Mucosa of descending colon (tissue), 3 donors: ENCODE data around the gene SHKBP1. TPM values are rescaled to one million over a fixed set of nuclear protein-coding genes. Genes with fewer than 3 reads are reported as not detected.

ENCODE experiments used
- ATAC-seq: fragments of 200-7000 bp; cut with Tn5 transposase; one replicate; pipeline ENCODE4 v1.9.1; 2020; ENCODE audit warnings: mild to moderate bottlenecking, moderate library complexity
- DNase-seq, 3 donors: peaks; one replicate each; pipeline ENCODE4 v3.0.0-alpha.2; 2020
- H3K36me3 ChIP-seq: fragments of 200-600 bp; one replicate; pipeline ENCODE4 v1.8.0; 2021; ENCODE audit warnings: low read depth, mild to moderate bottlenecking
- H3K4me1 ChIP-seq: fragments of 200-600 bp; one replicate; pipeline ENCODE4 v1.8.0; 2021; ENCODE audit warnings: low read depth, mild to moderate bottlenecking
- H3K4me3 ChIP-seq: fragments of 200-600 bp; one replicate; pipeline ENCODE4 v1.8.0; 2021; ENCODE audit warnings: mild to moderate bottlenecking
- H3K9me3 ChIP-seq: fragments of 200-600 bp; one replicate; pipeline ENCODE4 v1.8.0; 2021; ENCODE audit warnings: mild to moderate bottlenecking
- intact Hi-C, 2 donors: fragments of 100-400 bp; cut with DNase I in 1 of 2; cut with micrococcal nuclease in 1 of 2; formaldehyde crosslinking; loops; one replicate each; pipeline versions ENCODE4 v1.11.0 to v1.11.1; 2022; cut with DNase I, micrococcal nuclease
- total RNA-seq, 3 donors: library from RNA; stranded (reverse); fragmentation: NEBNext Ultra II Directional in 2 of 3; extraction: Animal tissue kit (Norgen Biotek cat#: 25700) in 2 of 3; gene quantifications; one replicate each; pipeline versions ENCODE4 v1.2.1 to v1.2.4, GENCODE V29; 2021 to 2023
- TF ChIP-seq, protein P1 (sequence below): fragments of 200-600 bp; IDR thresholded peaks from one replicate; pipeline ENCODE4 v1.8.0; 2022; ENCODE audit warnings: antibody characterized with exemption, mild to moderate bottlenecking
- donor health status: DM: no; HTN: no; CAD: no; lungs with moderate emphysema.
- donor health status: DM: no; HTN: no; CAD: no.
- donor health status: DM: no; HTN: yes; CAD: no.

Gene SHKBP1
- total RNA-seq, 3 donors from 2014 or later = 58.1 to 70.6 (median 62.2) TPM

DNA sequence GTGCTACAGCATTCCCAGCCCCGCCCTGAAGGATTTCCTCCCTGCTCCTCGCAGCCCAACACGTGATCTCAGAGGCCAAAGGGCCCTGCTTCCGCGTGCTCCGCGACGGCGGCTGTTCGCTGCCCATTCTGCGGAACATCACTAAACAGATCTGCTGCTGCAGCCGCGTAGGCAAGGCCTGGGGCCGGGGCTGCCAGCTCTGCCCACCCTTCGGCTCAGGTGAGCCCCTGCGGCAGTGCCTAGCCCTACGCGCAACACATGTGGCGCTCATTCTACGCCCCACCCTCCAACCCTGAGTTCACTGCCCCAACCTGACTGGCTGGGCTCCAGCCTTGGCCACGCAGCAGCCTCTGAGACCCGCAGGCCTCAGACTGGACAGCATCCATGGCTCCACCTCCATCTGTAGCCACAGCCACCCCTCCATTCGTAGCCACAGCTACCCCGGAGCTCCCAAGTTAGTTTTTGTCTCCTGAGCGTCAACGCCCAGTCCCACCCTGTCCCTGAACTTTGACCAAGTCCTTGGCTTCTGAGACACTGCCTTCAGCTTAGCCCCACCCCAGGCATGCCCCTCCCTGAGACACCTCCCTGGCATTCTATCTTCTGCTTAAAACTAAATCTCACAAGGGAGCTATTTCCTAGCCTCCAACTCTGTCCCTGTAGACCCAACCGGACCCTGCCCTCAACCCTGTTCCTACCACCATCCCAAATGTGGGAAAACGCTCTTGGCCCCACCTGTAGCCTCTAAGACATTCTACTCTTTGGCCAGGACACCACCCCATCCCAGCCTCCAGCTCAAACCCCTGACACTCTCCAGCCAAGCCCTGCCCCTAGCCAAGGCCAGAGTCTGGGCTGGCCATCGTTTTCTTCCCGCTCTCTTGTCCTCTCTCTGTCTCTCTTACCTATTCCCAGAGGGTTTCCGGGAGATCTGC, 30.9 kb downstream of the SHKBP1 start:
- H3K4me1 ChIP-seq = peaks cover 81% of the 10 kb centered on the region
- no peaks in the 10 kb centered on the region for H3K36me3 ChIP-seq
- intact Hi-C loops = no loop called here
- peak; percentile 81 to 94 (median 84) for DNase-seq
- TF ChIP-seq, protein P1, sequence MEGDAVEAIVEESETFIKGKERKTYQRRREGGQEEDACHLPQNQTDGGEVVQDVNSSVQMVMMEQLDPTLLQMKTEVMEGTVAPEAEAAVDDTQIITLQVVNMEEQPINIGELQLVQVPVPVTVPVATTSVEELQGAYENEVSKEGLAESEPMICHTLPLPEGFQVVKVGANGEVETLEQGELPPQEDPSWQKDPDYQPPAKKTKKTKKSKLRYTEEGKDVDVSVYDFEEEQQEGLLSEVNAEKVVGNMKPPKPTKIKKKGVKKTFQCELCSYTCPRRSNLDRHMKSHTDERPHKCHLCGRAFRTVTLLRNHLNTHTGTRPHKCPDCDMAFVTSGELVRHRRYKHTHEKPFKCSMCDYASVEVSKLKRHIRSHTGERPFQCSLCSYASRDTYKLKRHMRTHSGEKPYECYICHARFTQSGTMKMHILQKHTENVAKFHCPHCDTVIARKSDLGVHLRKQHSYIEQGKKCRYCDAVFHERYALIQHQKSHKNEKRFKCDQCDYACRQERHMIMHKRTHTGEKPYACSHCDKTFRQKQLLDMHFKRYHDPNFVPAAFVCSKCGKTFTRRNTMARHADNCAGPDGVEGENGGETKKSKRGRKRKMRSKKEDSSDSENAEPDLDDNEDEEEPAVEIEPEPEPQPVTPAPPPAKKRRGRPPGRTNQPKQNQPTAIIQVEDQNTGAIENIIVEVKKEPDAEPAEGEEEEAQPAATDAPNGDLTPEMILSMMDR = no peak
- peak; percentile 5 for ATAC-seq
- no peak overlapping the region for H3K4me3 ChIP-seq
- no peaks in the 10 kb centered on the region for H3K9me3 ChIP-seq

DNA sequence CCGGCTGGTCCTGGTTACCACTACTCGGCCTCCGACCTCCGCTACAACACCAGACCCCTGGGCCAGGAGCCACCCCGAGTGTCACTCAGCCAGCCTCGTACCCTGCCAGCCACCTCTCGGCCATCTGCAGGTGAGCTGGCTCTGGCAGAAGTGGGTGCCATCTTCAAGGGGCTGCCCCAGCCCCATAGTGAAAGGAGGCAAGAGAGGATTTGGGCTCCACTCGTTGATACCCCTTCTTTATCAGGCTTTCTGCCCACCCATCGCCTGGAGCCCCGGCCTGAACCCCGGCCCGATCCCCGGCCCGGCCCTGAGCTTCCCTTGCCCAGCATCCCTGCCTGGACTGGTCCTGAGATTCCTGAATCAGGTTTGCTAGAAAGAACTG, 31.6 kb downstream of the SHKBP1 start:
- ATAC-seq = no peak
- TF ChIP-seq, protein P1 = no peak
- Histone ChIP-seq H3K36me3 (no peaks in the 10 kb centered on the region), H3K4me3 (no peak overlapping the region), H3K4me1 (peaks cover 75% of the 10 kb centered on the region), H3K9me3 (no peaks in the 10 kb centered on the region)
- intact Hi-C loops = no loop called here
- DNase-seq = peak in 2 of 3 donors; percentile 55 to 71

DNA sequence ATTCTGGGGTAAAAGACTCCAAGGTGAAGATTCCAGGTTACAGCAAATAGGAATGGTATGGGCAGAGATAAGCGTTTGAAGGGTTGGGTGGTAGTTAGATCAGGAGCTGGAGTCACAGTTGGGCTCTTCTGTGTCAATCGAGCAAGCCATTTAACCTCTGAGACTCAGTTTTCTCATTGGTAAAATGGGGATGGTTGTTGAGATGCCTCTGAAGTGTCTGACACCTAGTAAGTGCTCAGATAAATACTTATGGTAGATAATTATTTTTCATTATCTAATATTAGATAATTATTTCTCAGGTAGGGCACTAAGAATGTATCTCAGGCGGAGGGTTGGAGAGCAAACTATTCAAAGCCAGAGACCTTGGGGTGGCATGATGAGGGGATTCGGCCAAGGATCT, 32.3 kb downstream of the SHKBP1 start:
- ATAC-seq (no peak), DNase-seq (no peak)
- Histone ChIP-seq H3K4me3 (no peak overlapping the region), H3K9me3 (no peaks in the 10 kb centered on the region), H3K4me1 (peaks cover 68% of the 10 kb centered on the region), H3K36me3 (no peaks in the 10 kb centered on the region)
- TF ChIP-seq, protein P1 = no peak
- intact Hi-C loops = no loop called here

DNA sequence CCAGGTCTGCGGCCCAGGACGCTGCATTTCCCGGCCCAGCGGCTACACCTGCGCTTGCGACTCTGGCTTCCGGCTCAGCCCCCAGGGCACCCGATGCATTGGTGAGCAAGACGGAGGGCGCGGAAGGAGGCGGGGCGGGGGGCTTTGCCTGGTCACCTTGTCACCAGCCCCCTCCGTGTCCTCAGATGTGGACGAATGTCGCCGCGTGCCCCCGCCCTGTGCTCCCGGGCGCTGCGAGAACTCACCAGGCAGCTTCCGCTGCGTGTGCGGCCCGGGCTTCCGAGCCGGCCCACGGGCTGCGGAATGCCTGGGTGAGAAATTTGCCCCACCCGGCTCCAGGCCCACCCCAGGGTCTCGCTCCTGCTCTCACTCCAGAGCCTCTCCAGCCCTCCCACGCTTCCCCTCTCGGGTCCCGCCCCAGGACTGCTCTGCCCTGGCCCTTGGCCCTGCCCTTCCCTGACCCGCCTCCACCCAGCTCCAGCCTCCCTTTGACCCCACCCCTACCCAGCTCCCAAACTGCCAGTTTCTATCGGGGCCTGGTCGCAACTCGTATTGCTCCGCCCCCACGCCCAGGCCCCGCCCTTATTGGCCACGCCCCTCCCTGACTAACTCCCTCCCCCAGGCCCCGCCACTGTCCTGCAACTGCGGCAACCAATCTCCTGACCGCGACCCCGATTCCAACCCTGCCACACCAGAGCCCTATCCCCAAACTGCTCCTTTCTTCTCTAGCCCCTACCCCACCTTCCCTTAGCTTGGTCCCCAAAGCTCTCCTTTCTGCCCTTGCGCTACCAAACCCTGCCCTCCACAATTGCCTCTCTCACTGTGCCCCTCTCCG, 33.1 kb downstream of the SHKBP1 start:
- intact Hi-C loops = no loop called here
- peaks cover 66% of the 10 kb centered on the region for H3K4me1 ChIP-seq
- H3K9me3 ChIP-seq = no peaks in the 10 kb centered on the region
- peak; percentile 97 to 98 (median 97) for DNase-seq
- peak; percentile 64 for ATAC-seq
- H3K36me3 ChIP-seq = no peaks in the 10 kb centered on the region
- TF ChIP-seq, protein P1 = no peak
- peak overlapping the region; percentile 30 for H3K4me3 ChIP-seq

DNA sequence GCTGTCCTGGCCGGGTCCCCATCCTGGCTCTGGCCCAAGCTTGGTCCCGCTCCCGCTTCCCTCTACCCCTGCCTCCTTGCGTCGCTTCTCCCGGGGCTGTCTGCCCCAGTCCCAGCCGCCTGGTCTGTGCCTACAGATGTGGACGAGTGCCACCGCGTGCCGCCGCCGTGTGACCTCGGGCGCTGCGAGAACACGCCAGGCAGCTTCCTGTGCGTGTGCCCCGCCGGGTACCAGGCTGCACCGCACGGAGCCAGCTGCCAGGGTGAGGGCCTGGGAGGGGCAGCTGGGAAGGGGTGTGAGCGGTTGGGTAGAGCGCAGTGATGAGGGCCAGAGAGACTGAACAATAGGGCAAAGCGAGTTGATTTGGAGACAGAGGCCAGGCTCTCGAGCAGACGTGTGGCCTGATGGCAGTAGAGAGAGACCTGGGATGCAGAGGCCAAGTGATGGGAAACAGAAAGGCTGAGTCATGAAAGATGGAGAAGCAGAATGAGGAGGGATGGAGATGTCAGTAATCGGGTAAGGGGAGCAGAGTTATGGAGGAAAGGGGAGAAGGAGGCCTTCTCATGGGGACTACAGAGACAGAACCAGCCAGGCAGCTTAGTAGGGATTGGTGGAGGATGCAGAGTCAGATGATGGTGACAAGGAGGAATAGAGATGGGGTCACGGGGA, 33.9 kb downstream of the SHKBP1 start:
- H3K36me3 ChIP-seq = no peaks in the 10 kb centered on the region
- TF ChIP-seq, protein P1 = no peak
- ATAC-seq (peak; percentile 12), DNase-seq (peak; percentile 73 to 88 (median 82))
- H3K4me1 ChIP-seq = peaks cover 62% of the 10 kb centered on the region
- H3K4me3 ChIP-seq = no peak overlapping the region
- H3K9me3 ChIP-seq = no peaks in the 10 kb centered on the region
- intact Hi-C loops = no loop called here
